A549 (cell line): ENCODE results near the gene ENTPD6. TPM values are rescaled to one million over a fixed set of nuclear protein-coding genes. Genes with fewer than 3 reads are reported as not detected.

Source experiments
- ATAC-seq, 2 experiments: fragments of 200-7000 bp in 1 of 2; fragments of >200 bp in 1 of 2; cut with Nextera tagmentation in 1 of 2; cut with Tn5 transposase in 1 of 2; 3 replicates each; pipeline versions ENCODE4 v1.8.0 to v1.9.1; 2018 to 2020; ENCODE audit warnings: mild to moderate bottlenecking in 1 of 2, moderate library complexity in 1 of 2
- CTCF ChIA-PET: fragments of 300-600 bp; sonication (Branson Sonifier 250); formaldehyde crosslinking; extraction: SDS; loops from one replicate; lab custom pipeline; 2021; ENCODE audit warnings: antibody characterized with exemption, inconsistent platforms; lab: Yijun Ruan, JAX
- POLR2A ChIA-PET: fragments of 350-600 bp; formaldehyde crosslinking; extraction: SDS; loops from one replicate; lab custom pipeline; 2021; ENCODE audit warnings: antibody characterized with exemption, inconsistent platforms; lab: Yijun Ruan, JAX
- DNase-seq, 2 experiments: peaks; one replicate each; pipeline versions ENCODE4 v3.0.0 to v3.0.0-alpha.2; 2011 to 2016; ENCODE audit warnings: low read depth in 1 of 2, low spot score in 1 of 2
- FAIRE-seq: peaks from 2 replicates; lab custom pipeline; 2011; peaks lifted over from hg19 to GRCh38; lab: Jason Lieb, UNC
- H3K27ac ChIP-seq, 2 experiments: fragments of >200 bp; sonication (Bioruptor Twin); formaldehyde crosslinking; 3 replicates each; pipeline ENCODE4 v1.5.1; 2016 to 2017
- H3K4me1 ChIP-seq: fragments of >200 bp; sonication (Bioruptor Twin); formaldehyde crosslinking; 3 replicates; pipeline ENCODE4 v1.6.1; 2016
- H3K4me2 ChIP-seq: fragments of >200 bp; sonication (Bioruptor Twin); formaldehyde crosslinking; 3 replicates; pipeline ENCODE4 v1.6.1; 2016
- H3K4me3 ChIP-seq: fragments of >200 bp; sonication (Bioruptor Twin); formaldehyde crosslinking; 3 replicates; pipeline ENCODE4 v1.5.1; 2016
- H3K9me3 ChIP-seq: fragments of >200 bp; sonication (Bioruptor Twin); formaldehyde crosslinking; 3 replicates; pipeline ENCODE4 v1.6.1; 2016
- CBX2 ChIP-seq: fragments of 200-600 bp; sonication (generic); IDR thresholded peaks from 2 replicates; pipeline ENCODE4 v1.6.1; 2016; ENCODE audit warnings: low read depth, mild to moderate bottlenecking, borderline replicate concordance
- CBX8 ChIP-seq: fragments of 200-600 bp; sonication (generic); IDR thresholded peaks from 2 replicates; pipeline ENCODE4 v1.6.1; 2016
- EHMT2 ChIP-seq: fragments of 200-600 bp; sonication (generic); IDR thresholded peaks from 2 replicates; pipeline ENCODE4 v1.6.1; 2016; ENCODE audit warnings: antibody characterized with exemption, low read depth, mild to moderate bottlenecking, moderate library complexity
- EP300 ChIP-seq, 2 experiments: fragments of >200 bp; sonication (Bioruptor Twin); formaldehyde crosslinking; IDR thresholded peaks; 2 replicates in 1 of 2; 3 replicates in 1 of 2; pipeline ENCODE4 v1.6.1; 2016 to 2017
- ESRRA ChIP-seq: fragments of 150-350 bp; IDR thresholded peaks from 2 replicates; pipeline ENCODE4 v1.6.1; 2014; ENCODE audit warnings: mild to moderate bottlenecking, low read length, borderline replicate concordance
- FOXS1 ChIP-seq: fragments of 250-450 bp; sonication (Bioruptor Pico); IDR thresholded peaks from 2 replicates; pipeline ENCODE4 v1.5.0; 2020; ENCODE audit warnings: mild to moderate bottlenecking, moderate library complexity
- GATA3 ChIP-seq: IDR thresholded peaks from 2 replicates; pipeline ENCODE4 v1.6.1; 2012; ENCODE audit warnings: borderline replicate concordance
- HDAC2 ChIP-seq: fragments of 200-600 bp; sonication (generic); IDR thresholded peaks from 2 replicates; pipeline ENCODE4 v1.6.1; 2016
- HOXA7 ChIP-seq: fragments of 250-450 bp; sonication (Bioruptor Pico); IDR thresholded peaks from 2 replicates; pipeline ENCODE4 v1.5.0; 2020; ENCODE audit warnings: mild to moderate bottlenecking, moderate library complexity
- HOXB13 ChIP-seq: fragments of 250-450 bp; sonication (Bioruptor Pico); IDR thresholded peaks from 2 replicates; pipeline ENCODE4 v1.5.0; 2020; ENCODE audit warnings: low read depth, mild to moderate bottlenecking, moderate library complexity
- JUNB ChIP-seq: fragments of >200 bp; sonication (Bioruptor Twin); formaldehyde crosslinking; IDR thresholded peaks from 2 replicates; pipeline ENCODE4 v1.6.1; 2016
- PHF8 ChIP-seq: fragments of 200-600 bp; sonication (generic); IDR thresholded peaks from 2 replicates; pipeline ENCODE4 v1.6.1; 2016; ENCODE audit warnings: low read depth, mild to moderate bottlenecking, antibody characterized with exemption, moderate library complexity, borderline replicate concordance
- POLR2AphosphoS2 ChIP-seq: conservative IDR thresholded peaks from 2 replicates; pipeline ENCODE4 v1.6.1; 2012; ENCODE audit warnings: low read length, improper control_type of control experiment, inconsistent platforms
- RAD21 ChIP-seq, 2 experiments: fragments of >200 bp in 1 of 2; sonication (Bioruptor Twin) in 1 of 2; formaldehyde crosslinking in 1 of 2; IDR thresholded peaks in 1 of 2; conservative IDR thresholded peaks in 1 of 2; 2 replicates in 1 of 2; 3 replicates in 1 of 2; pipeline ENCODE4 v1.6.1; 2012 to 2018; ENCODE audit warnings: inconsistent platforms in 1 of 2
- RARB ChIP-seq: fragments of 250-450 bp; sonication (Bioruptor Pico); IDR thresholded peaks from 2 replicates; pipeline ENCODE4 v1.8.0; 2021; ENCODE audit warnings: mild to moderate bottlenecking, moderate library complexity
- RCOR1 ChIP-seq: fragments of 150-350 bp; IDR thresholded peaks from 2 replicates; pipeline ENCODE4 v1.6.1; 2014; ENCODE audit warnings: antibody characterized with exemption, low read length, low read depth
- RFX5 ChIP-seq: fragments of 450-650 bp; IDR thresholded peaks from 2 replicates; pipeline ENCODE4 v1.7.1; 2014; ENCODE audit warnings: antibody characterized with exemption, mild to moderate bottlenecking, moderate library complexity
- TFCP2L1 ChIP-seq: fragments of 250-450 bp; sonication (Bioruptor Pico); IDR thresholded peaks from 2 replicates; pipeline ENCODE4 v1.5.0; 2021; ENCODE audit warnings: mild to moderate bottlenecking
- ZC3H11A ChIP-seq: fragments of 450-650 bp; IDR thresholded peaks from 2 replicates; pipeline ENCODE4 v1.6.1; 2014; ENCODE audit warnings: antibody characterized with exemption, mild to moderate bottlenecking
- ZSCAN20 ChIP-seq: fragments of 250-450 bp; sonication (Bioruptor Pico); IDR thresholded peaks from 2 replicates; pipeline ENCODE4 v1.8.0; 2022; ENCODE audit warnings: mild to moderate bottlenecking, moderate library complexity
- WGBS: methylation state at CpG from one replicate; pipeline ENCODE4 v1.1.6; 2017; ENCODE audit errors: missing lambda C conversion rate; 5-methylcytosine and 5-hydroxymethylcytosine counted together
- polyA plus RNA-seq, 4 experiments: library from polyadenylated mRNA; depleted of rRNA in 3 of 4; stranded (reverse); fragments of >200 nt; fragmentation: RNase III in 1 of 4; extraction: RNeasy Plus Mini Kit Qiagen cat#74134 plus additional on column Dnase treatment in 1 of 4; gene quantifications; 2 replicates in 3 of 4; 3 replicates in 1 of 4; pipeline ENCODE4 v1.2.3, GENCODE V29; 2011 to 2017
- TF ChIP-seq, protein P1 (sequence below): IDR thresholded peaks from 2 replicates; pipeline ENCODE4 v1.6.1; 2012
- TF ChIP-seq, protein P2 (sequence below): fragments of 200-600 bp; sonication (generic); IDR thresholded peaks from 2 replicates; pipeline ENCODE4 v1.6.1; 2016; ENCODE audit warnings: antibody characterized with exemption, mild to moderate bottlenecking, moderate library complexity
- TF ChIP-seq, protein P3 (sequence below): fragments of >200 bp; sonication (Bioruptor Twin); formaldehyde crosslinking; IDR thresholded peaks from 3 replicates; pipeline ENCODE4 v1.5.1; 2016

ENTPD6 gene
- polyA plus RNA-seq, 2 of the 4 experiments (the other 2 are of a cell fraction) = 85.7 to 87.0 TPM

DNA sequence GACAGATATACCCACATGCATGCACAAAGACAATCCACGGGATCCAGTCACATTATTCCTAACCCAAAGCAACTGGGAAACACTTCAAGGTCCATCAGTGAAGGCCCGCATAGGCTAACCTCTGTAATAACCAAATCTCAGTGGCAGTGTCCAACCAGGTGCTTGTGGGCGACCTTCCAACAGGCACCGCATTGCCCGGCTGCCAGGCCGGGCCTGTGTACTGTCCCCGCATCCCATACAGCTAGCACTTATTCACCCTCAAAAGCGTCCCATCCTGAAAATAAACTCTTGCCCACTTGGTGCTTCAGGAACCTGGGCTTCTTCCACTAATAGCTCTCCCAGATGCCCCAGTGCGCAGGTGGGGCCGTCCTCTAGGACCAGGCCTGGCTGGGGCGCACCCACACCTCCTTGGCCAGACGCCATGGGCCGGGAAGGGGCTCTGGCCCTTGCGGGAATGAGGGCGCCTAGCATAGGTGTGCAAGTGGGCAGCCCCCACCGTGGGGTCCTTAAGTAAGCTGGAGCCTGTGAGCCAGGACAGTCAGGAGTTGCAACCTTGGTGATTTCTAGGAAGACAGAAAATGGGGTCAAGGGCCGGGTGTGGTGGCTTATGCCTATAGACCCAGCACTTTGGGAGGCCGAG lies 1.1 kb upstream of the ENTPD6 start (continued):
- no peak for TF ChIP-seq FOXS1 (CRISPR knock-in tag)
- no peak for TF ChIP-seq RFX5
- no peak for TF ChIP-seq GATA3

DNA sequence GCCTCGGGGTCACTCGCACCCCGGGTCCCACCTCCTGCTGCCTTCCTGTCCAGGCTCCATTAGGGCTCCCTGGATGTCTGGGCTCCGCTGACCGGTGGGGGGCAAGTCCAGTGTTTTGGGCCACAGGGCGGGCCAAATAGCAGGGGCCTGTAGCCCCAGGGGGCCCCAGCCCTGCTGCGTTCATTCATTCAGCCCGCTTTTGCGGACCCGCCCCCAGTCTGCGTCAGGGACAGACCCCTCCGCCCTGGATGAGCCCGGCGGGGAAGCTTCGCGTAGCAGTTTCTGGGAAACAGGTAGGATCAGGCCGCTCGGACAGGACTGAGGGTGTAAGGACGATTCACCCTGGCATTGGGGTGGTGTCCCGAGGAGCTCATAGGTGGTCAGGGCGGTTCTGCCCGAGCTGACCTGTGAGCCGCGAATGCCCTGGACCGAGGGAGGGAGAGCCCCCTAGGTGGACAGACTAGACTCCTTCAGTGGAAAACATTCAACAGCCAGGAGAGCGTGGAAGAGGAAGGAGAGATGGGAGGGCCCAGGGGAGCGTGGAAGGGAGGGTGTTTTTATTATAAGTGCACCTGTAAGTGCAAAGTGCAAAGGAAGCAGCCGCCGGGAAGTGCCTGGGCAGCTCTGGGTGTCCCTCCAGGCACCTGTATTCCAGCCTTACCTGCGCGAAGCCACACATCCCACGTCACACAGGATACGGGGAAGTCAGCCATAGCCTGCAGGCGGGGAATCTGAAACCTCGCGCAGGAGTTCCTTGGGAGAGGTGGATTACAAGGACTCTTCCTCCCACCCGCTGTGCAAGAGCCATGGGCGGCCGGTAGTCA lies 662 bp downstream of the ENTPD6 start:
- 4% methylated on average over 34 of the region's 39 CpGs for WGBS
- Histone ChIP-seq H3K9me3 (no peaks in the 10 kb centered on the region), H3K27ac (peak overlapping the region; percentile 92 to 94), H3K4me1 (peaks cover 35% of the 10 kb centered on the region), H3K4me3 (peak overlapping the region; percentile 95), H3K4me2 (peak overlapping the region; percentile 82)
- TF ChIP-seq TFCP2L1 (0 out of 2 replicates have a peak, but pooled peaks have one; percentile 49), PHF8 (peak; percentile 20), ZC3H11A (no peak), RAD21 (conservative IDR thresholded peaks at IDR 0.05 in 1 of 2, IDR thresholded peaks at IDR 0.05 in 1 of 2) (peak in 1 of 2 experiments; percentile 10; a peak in 1 of 5 replicates)
- ChIA-PET CTCF (interaction anchor here (0.5 to 6.0 kb wide), 17 partner anchors 8 to 422 kb away, joined by 3 to 37 read pairs (median 4); partner anchors contain the start of genes APMAP and PYGB), POLR2A (interaction anchor here (1.2 to 2.5 kb wide), 6 partner anchors 9 to 118 kb away, joined by 3 to 49 read pairs (median 6); partner anchors contain the start of gene PYGB)
- no peak for FAIRE-seq
- DNase-seq = peak; percentile 32 to 41
- peak; percentile 52 to 67 for ATAC-seq

DNA sequence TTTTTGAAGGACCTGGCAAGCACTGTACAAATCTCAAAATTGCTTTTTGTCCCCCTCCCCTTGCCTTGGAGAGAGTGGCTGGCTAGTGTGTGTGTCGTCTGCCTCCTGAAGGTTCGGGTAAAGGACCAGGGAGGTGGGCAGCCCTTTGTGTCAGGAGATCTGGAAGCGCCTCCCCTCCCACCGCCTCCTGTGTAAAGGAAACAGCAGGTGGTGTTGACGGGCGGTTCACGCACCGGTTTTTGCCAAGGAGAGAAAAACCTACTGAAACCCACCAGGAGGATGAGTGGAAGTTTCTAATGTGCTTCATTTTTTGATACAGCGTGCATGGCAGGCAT lies 1.2 kb downstream of the ENTPD6 start:
- ATAC-seq (peak in 1 of 2 experiments; percentile 2; a peak in 2 of 6 replicates), FAIRE-seq (no peak), DNase-seq (no peak)
- Histone ChIP-seq H3K4me3 (peak overlapping the region; percentile 95), H3K4me2 (peak overlapping the region; percentile 82), H3K27ac (peak overlapping the region; percentile 92 to 94), H3K9me3 (no peaks in the 10 kb centered on the region), H3K4me1 (peaks cover 35% of the 10 kb centered on the region)
- CTCF ChIA-PET = interaction anchor here (0.7 to 6.0 kb wide), 9 partner anchors 10 to 203 kb away, joined by 3 to 37 read pairs (median 4); partner anchors contain the start of genes APMAP and PYGB
- TF ChIP-seq, protein P1, sequence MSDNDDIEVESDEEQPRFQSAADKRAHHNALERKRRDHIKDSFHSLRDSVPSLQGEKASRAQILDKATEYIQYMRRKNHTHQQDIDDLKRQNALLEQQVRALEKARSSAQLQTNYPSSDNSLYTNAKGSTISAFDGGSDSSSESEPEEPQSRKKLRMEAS = peak; percentile 2; the same call in 1 of the 2 replicates
- TF ChIP-seq CBX8 = no peak
- TF ChIP-seq ESRRA = no peak
- WGBS = 51% methylated on average over 9 of the region's 9 CpGs
- POLR2A ChIA-PET = interaction anchor here (1.9 to 2.5 kb wide), 3 partner anchors 27 to 119 kb away, joined by 5 to 49 read pairs (median 10); partner anchors contain the start of gene PYGB

DNA sequence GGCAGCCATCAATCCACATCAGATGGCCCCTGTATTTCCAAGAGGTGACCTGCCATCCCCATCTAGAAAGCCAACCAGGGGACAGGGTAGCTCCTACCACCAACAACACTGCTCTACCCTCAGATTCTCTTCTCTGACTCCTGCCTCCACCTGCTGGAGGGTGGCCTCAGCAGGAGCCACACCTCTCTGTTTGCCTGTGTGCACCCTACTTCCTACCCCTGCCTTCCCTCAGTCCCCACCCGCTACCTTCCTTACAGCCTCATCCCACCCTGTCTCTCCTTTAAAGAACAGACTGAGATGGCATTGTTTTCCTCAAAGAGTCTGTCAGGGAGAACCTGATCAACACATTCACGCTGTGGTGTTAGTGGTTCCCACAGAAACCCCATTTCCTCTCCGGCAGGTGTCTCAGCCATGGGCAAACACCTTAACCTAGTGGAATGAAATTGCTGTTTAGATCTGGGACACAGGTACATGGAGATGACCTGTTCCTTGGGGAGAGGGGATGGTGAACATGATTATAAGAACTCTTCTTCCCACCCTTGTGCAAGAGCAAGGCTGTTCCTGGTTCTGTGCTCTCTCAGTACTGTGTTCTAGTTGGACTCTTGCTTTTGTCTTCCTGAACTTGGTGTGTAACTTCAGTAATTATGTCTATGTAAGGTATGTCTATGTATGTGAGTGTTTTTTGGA lies 1.8 kb downstream of the ENTPD6 start:
- H3K27ac ChIP-seq = peak overlapping the region; percentile 92 to 94; a peak in 4 of 6 replicates
- TF ChIP-seq RAD21 (conservative IDR thresholded peaks at IDR 0.05 in 1 of 2, IDR thresholded peaks at IDR 0.05 in 1 of 2) (no peak), RCOR1 (no peak), FOXS1 (CRISPR knock-in tag) (no peak), CBX2 (no peak), TFCP2L1 (no peak), JUNB (no peak), RARB (no peak), EP300 (IDR thresholded peaks at IDR 0.05) (no peak), POLR2AphosphoS2 (no peak), HOXB13 (CRISPR knock-in tag) (no peak), HOXA7 (CRISPR knock-in tag) (no peak), EHMT2 (no peak), ZSCAN20 (CRISPR knock-in tag) (no peak), HDAC2 (no peak)
- TF ChIP-seq, protein P2, sequence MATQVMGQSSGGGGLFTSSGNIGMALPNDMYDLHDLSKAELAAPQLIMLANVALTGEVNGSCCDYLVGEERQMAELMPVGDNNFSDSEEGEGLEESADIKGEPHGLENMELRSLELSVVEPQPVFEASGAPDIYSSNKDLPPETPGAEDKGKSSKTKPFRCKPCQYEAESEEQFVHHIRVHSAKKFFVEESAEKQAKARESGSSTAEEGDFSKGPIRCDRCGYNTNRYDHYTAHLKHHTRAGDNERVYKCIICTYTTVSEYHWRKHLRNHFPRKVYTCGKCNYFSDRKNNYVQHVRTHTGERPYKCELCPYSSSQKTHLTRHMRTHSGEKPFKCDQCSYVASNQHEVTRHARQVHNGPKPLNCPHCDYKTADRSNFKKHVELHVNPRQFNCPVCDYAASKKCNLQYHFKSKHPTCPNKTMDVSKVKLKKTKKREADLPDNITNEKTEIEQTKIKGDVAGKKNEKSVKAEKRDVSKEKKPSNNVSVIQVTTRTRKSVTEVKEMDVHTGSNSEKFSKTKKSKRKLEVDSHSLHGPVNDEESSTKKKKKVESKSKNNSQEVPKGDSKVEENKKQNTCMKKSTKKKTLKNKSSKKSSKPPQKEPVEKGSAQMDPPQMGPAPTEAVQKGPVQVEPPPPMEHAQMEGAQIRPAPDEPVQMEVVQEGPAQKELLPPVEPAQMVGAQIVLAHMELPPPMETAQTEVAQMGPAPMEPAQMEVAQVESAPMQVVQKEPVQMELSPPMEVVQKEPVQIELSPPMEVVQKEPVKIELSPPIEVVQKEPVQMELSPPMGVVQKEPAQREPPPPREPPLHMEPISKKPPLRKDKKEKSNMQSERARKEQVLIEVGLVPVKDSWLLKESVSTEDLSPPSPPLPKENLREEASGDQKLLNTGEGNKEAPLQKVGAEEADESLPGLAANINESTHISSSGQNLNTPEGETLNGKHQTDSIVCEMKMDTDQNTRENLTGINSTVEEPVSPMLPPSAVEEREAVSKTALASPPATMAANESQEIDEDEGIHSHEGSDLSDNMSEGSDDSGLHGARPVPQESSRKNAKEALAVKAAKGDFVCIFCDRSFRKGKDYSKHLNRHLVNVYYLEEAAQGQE = no peak
- TF ChIP-seq, protein P3, sequence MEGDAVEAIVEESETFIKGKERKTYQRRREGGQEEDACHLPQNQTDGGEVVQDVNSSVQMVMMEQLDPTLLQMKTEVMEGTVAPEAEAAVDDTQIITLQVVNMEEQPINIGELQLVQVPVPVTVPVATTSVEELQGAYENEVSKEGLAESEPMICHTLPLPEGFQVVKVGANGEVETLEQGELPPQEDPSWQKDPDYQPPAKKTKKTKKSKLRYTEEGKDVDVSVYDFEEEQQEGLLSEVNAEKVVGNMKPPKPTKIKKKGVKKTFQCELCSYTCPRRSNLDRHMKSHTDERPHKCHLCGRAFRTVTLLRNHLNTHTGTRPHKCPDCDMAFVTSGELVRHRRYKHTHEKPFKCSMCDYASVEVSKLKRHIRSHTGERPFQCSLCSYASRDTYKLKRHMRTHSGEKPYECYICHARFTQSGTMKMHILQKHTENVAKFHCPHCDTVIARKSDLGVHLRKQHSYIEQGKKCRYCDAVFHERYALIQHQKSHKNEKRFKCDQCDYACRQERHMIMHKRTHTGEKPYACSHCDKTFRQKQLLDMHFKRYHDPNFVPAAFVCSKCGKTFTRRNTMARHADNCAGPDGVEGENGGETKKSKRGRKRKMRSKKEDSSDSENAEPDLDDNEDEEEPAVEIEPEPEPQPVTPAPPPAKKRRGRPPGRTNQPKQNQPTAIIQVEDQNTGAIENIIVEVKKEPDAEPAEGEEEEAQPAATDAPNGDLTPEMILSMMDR = no peak

More for the DNA sequence above, 1.8 kb downstream of the ENTPD6 start:
- DNase-seq (no peak), ATAC-seq (peak in 1 of 2 experiments; percentile 18; a peak in 1 of 6 replicates), FAIRE-seq (no peak)
- Histone ChIP-seq H3K4me1 (peaks cover 35% of the 10 kb centered on the region), H3K4me3 (peak overlapping the region; percentile 95), H3K4me2 (peak overlapping the region; percentile 82), H3K9me3 (no peaks in the 10 kb centered on the region)
- POLR2A ChIA-PET = no interaction called here
- CTCF ChIA-PET = interaction anchor here (1.2 to 6.0 kb wide), 4 partner anchors 9 to 203 kb away, joined by 3 to 37 read pairs (median 19); partner anchors contain the start of genes APMAP and PYGB
- 95% methylated on average over 3 of the region's 3 CpGs for WGBS
